Measurements from ENCODE around the gene ZMIZ2.

Gene ZMIZ2

DNA sequence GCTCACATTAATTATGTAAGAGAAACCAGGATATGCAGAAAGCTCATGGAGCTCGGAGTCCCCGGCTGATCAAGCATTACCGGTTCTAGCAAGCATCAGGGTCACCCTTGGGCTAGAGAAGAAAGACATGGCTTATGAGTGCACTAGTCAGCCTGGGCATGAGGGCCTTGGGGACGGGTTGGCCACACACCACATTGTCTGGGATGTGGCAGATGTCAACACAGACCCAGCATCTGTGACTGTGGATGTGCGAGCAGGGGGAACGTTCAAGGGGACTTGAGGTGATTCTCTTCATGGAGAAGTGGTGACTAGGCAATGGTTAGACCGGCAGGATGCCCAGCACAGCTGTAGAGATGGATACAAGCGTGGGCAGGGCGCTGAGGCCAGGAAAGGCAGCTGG lies 13.7 kb downstream of the ZMIZ2 start:
- TF ChIP-seq, protein P1, sequence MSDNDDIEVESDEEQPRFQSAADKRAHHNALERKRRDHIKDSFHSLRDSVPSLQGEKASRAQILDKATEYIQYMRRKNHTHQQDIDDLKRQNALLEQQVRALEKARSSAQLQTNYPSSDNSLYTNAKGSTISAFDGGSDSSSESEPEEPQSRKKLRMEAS (IDR thresholded peaks at IDR 0.05) = no peak
- TF ChIP-seq RAD21 (IDR thresholded peaks at IDR 0.05; ENCODE audit: low read depth) = no peak
- TF ChIP-seq, protein P2, sequence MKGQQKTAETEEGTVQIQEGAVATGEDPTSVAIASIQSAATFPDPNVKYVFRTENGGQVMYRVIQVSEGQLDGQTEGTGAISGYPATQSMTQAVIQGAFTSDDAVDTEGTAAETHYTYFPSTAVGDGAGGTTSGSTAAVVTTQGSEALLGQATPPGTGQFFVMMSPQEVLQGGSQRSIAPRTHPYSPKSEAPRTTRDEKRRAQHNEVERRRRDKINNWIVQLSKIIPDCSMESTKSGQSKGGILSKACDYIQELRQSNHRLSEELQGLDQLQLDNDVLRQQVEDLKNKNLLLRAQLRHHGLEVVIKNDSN (IDR thresholded peaks at IDR 0.05) = no peak
- TF ChIP-seq ZBTB7A (IDR thresholded peaks at IDR 0.05; ENCODE audit: low read depth) = no peak
- TF ChIP-seq YY1 (IDR thresholded peaks at IDR 0.05; ENCODE audit: low read depth) = no peak
- TF ChIP-seq FOXM1 (IDR thresholded peaks at IDR 0.05; ENCODE audit: borderline replicate concordance, low read depth) = no peak
- no peak for TF ChIP-seq TAF1 (IDR thresholded peaks at IDR 0.05; ENCODE audit: low read depth)
- TF ChIP-seq TCF12 (IDR thresholded peaks at IDR 0.05; ENCODE audit: low read depth) = no peak
- TF ChIP-seq CREB1 (IDR thresholded peaks at IDR 0.05; ENCODE audit: low read depth) = no peak
- no peak for TF ChIP-seq NFIC (IDR thresholded peaks at IDR 0.05)
- no peak for TF ChIP-seq TEAD4 (IDR thresholded peaks at IDR 0.05)

DNA sequence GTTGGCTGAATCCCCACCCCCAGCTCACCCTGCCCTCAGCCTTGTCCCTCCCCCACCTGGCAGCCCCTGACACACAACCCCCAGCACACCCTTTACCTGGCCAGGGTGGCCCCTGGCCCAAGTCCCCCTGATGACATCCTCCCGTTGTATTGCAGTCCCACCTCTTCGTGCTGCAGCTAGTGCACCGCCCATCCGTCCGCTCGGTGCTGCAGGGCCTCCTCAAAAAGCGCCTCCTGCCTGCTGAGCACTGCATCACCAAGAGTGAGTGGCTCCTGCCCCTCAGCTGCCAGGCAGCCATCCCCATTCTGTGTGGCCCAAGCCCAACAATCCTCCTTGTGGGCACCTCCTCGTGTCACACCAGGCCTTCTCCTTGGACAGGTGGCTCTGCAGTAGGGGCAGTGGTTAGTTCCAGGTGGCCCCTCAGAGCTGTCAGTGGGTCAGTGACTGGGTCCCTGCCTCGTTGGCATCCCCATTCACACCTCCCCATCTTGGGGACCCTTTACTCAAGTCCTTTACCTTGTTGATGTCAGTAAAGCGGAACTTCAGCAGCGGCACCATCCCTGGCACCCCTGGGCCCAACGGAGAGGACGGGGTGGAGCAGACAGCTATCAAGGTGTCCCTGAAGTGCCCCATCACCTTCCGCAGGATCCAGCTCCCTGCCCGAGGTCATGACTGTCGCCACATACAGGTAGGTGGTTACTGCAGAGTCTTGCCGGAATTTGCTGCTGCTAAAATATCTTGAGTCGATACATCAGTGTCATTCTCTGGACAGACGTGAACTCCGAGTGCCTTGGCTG lies 14.3 kb downstream of the ZMIZ2 start:
- TF ChIP-seq FOXM1 (IDR thresholded peaks at IDR 0.05; ENCODE audit: borderline replicate concordance, low read depth) (no peak), EP300 (IDR thresholded peaks at IDR 0.05; ENCODE audit: borderline replicate concordance) (no peak), ZBTB7A (IDR thresholded peaks at IDR 0.05; ENCODE audit: low read depth) (no peak)

DNA sequence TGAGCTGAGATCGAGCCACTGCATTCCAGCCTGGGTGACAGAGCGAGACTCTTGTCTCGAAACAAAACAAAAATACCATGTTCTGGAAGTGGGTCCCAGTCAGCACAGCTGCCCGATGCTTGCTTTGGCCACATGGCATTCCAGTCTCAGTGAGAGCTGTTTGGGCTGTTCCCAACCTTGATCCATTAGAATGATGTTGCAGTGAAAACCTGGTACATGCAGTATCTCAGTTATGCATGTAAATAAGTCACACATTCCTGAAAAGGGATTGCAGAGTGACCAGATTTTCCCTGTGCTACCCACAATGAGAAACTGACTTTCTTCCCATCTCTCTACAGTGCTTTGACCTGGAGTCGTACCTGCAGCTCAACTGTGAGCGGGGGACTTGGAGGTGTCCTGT lies 15.4 kb downstream of the ZMIZ2 start:
- TF ChIP-seq YY1 (IDR thresholded peaks at IDR 0.05; ENCODE audit: low read depth) = no peak
- TF ChIP-seq TEAD4 (IDR thresholded peaks at IDR 0.05) = no peak
- TF ChIP-seq ZBTB7A (IDR thresholded peaks at IDR 0.05; ENCODE audit: low read depth) = no peak
- no peak for TF ChIP-seq FOXM1 (IDR thresholded peaks at IDR 0.05; ENCODE audit: borderline replicate concordance, low read depth)
- no peak for TF ChIP-seq NFIC (IDR thresholded peaks at IDR 0.05)
- TF ChIP-seq RAD21 (IDR thresholded peaks at IDR 0.05; ENCODE audit: low read depth) = no peak

DNA sequence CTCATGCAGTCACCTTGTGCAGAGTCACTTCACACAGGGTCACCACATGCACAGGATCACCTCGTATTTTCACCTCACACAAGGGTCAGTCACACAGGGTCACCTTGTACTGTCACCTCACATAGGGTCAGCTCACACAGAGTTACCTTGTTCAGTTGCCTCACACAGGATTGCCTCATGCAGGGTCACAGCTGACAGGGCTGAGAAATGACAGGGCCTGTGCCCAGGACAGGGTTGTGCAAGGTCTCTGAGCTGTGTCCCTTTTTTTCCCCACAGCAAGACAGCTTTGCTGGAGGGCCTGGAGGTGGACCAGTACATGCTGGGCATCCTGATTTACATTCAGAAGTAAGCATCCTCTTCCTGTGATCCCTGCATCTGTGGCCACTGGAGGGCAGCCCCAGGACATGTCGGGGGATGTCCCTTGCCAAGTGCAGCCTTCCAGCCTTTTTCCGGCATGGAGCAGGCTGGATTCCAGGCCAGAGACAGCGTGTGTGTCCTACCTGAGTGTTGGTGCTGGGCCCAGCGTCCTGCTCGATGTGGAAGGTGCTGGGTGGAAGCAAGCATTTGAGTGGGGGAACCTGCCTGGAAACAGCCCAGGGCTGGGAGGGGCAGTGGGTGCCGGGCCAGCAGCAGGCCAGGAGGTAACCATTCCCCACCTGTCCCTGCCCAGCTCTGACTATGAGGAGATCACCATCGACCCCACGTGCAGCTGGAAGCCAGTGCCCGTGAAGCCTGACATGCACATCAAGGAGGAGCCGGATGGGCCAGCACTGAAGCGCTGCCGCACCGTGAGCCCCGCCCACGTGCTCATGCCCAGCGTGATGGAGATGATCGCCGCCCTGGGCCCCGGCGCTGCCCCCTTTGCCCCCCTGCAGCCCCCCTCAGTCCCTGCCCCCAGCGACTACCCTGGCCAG lies 16.3 kb downstream of the ZMIZ2 start:
- no peak for TF ChIP-seq EGR1 (IDR thresholded peaks at IDR 0.05)
- TF ChIP-seq EP300 (IDR thresholded peaks at IDR 0.05; ENCODE audit: borderline replicate concordance) = no peak
- no peak for TF ChIP-seq TAF1 (IDR thresholded peaks at IDR 0.05; ENCODE audit: low read depth)
- no peak for TF ChIP-seq ZBTB7A (IDR thresholded peaks at IDR 0.05; ENCODE audit: low read depth)
- TF ChIP-seq, protein P2 (IDR thresholded peaks at IDR 0.05) = no peak
- TF ChIP-seq, protein P3, sequence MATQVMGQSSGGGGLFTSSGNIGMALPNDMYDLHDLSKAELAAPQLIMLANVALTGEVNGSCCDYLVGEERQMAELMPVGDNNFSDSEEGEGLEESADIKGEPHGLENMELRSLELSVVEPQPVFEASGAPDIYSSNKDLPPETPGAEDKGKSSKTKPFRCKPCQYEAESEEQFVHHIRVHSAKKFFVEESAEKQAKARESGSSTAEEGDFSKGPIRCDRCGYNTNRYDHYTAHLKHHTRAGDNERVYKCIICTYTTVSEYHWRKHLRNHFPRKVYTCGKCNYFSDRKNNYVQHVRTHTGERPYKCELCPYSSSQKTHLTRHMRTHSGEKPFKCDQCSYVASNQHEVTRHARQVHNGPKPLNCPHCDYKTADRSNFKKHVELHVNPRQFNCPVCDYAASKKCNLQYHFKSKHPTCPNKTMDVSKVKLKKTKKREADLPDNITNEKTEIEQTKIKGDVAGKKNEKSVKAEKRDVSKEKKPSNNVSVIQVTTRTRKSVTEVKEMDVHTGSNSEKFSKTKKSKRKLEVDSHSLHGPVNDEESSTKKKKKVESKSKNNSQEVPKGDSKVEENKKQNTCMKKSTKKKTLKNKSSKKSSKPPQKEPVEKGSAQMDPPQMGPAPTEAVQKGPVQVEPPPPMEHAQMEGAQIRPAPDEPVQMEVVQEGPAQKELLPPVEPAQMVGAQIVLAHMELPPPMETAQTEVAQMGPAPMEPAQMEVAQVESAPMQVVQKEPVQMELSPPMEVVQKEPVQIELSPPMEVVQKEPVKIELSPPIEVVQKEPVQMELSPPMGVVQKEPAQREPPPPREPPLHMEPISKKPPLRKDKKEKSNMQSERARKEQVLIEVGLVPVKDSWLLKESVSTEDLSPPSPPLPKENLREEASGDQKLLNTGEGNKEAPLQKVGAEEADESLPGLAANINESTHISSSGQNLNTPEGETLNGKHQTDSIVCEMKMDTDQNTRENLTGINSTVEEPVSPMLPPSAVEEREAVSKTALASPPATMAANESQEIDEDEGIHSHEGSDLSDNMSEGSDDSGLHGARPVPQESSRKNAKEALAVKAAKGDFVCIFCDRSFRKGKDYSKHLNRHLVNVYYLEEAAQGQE (IDR thresholded peaks at IDR 0.05; ENCODE audit: low read depth) = no peak
- no peak for TF ChIP-seq TCF12 (IDR thresholded peaks at IDR 0.05; ENCODE audit: low read depth)
- TF ChIP-seq CEBPB (IDR thresholded peaks at IDR 0.05) = no peak
- no peak for TF ChIP-seq TEAD4 (IDR thresholded peaks at IDR 0.05)
- TF ChIP-seq YY1 (IDR thresholded peaks at IDR 0.05; ENCODE audit: low read depth) = no peak
- no peak for TF ChIP-seq NFIC (IDR thresholded peaks at IDR 0.05)
- TF ChIP-seq FOXM1 (IDR thresholded peaks at IDR 0.05; ENCODE audit: borderline replicate concordance, low read depth) = no peak
- no peak for TF ChIP-seq RAD21 (IDR thresholded peaks at IDR 0.05; ENCODE audit: low read depth)
- TF ChIP-seq CREB1 (IDR thresholded peaks at IDR 0.05; ENCODE audit: low read depth) = no peak
- TF ChIP-seq, protein P1 (IDR thresholded peaks at IDR 0.05) = no peak

DNA sequence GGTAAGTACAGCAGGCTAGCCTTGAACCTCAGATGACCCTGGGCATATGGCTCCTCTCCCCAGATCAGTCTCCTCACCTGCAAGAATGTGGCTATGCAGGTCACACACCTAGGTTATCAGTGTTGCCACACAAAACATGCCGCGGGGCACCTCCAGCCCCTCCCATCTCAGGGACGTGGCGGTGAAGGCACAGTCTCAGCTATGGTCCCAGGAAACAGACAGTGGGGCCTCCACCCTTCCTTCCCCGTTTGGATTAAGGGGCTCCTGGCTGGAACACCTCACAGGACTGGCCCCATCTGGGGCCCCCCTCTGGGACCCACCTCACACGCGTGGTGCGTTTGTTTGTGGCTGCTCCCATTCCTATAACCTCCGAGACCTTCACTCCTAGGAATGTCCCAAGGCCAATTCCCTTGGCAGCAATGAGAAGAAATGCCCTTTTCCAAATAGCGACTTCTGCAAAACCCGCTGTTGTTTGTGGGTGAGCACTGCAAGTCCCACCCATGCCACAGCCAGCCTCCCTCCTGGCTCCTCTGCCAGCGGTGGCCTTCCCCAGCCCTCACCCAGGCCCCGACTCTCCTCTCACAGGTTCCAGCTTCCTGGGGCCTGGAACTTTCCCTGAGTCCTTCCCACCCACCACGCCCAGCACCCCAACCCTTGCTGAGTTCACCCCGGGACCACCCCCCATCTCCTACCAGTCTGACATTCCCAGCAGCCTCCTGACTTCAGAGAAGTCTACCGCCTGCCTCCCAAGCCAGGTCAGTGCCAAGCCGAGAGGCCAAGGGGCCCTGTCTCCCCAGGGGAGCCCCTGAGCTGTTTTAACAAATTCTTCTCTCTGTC lies 17.1 kb downstream of the ZMIZ2 start:
- TF ChIP-seq RAD21 (IDR thresholded peaks at IDR 0.05; ENCODE audit: low read depth) (no peak), NFIC (IDR thresholded peaks at IDR 0.05) (no peak), TCF12 (IDR thresholded peaks at IDR 0.05; ENCODE audit: low read depth) (no peak), CEBPB (IDR thresholded peaks at IDR 0.05) (no peak), EGR1 (IDR thresholded peaks at IDR 0.05) (no peak), FOXM1 (IDR thresholded peaks at IDR 0.05; ENCODE audit: borderline replicate concordance, low read depth) (no peak), TEAD4 (IDR thresholded peaks at IDR 0.05) (no peak), YY1 (IDR thresholded peaks at IDR 0.05; ENCODE audit: low read depth) (no peak)
- TF ChIP-seq, protein P2 (IDR thresholded peaks at IDR 0.05) = no peak
- TF ChIP-seq, protein P3 (IDR thresholded peaks at IDR 0.05; ENCODE audit: low read depth) = no peak
- TF ChIP-seq, protein P1 (IDR thresholded peaks at IDR 0.05) = no peak
